Neural progenitor cell (in vitro differentiated cells): ENCODE data around the gene GNAQ.

ENCODE experiments used
- EZH2 ChIP-seq: fragments of 200-600 bp; sonication (generic); IDR thresholded peaks from 2 replicates; pipeline ENCODE4 v1.6.1; 2017; ENCODE audit warnings: antibody characterized with exemption, mild to moderate bottlenecking, moderate library complexity
- EZH2phosphoT487 ChIP-seq: fragments of 200-600 bp; sonication (generic); IDR thresholded peaks from 2 replicates; pipeline ENCODE4 v1.6.1; 2017; ENCODE audit warnings: antibody characterized with exemption
- TF ChIP-seq, protein P1 (sequence below): fragments of 200-600 bp; sonication (generic); IDR thresholded peaks from 2 replicates; pipeline ENCODE4 v1.5.1; 2017; ENCODE audit warnings: antibody characterized with exemption, mild to moderate bottlenecking

- TF ChIP-seq, protein P1, sequence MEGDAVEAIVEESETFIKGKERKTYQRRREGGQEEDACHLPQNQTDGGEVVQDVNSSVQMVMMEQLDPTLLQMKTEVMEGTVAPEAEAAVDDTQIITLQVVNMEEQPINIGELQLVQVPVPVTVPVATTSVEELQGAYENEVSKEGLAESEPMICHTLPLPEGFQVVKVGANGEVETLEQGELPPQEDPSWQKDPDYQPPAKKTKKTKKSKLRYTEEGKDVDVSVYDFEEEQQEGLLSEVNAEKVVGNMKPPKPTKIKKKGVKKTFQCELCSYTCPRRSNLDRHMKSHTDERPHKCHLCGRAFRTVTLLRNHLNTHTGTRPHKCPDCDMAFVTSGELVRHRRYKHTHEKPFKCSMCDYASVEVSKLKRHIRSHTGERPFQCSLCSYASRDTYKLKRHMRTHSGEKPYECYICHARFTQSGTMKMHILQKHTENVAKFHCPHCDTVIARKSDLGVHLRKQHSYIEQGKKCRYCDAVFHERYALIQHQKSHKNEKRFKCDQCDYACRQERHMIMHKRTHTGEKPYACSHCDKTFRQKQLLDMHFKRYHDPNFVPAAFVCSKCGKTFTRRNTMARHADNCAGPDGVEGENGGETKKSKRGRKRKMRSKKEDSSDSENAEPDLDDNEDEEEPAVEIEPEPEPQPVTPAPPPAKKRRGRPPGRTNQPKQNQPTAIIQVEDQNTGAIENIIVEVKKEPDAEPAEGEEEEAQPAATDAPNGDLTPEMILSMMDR: no peak
- TF ChIP-seq EZH2 (no peak), EZH2phosphoT487 (no peak)
Observed at GRCh38 chr9:77752554-77752953, 279.1 kb downstream of the GNAQ start.
